Measurements from ENCODE around the gene ATXN1. TPM values are rescaled to one million over a fixed set of nuclear protein-coding genes. Genes with fewer than 3 reads are reported as not detected.

ATXN1 gene
- total and polyA plus RNA-seq, 2 of the 8 experiments (the other 6 are each of a cell fraction or from before 2014, with no cell fraction given): 1.6 to 4.0 TPM

DNA sequence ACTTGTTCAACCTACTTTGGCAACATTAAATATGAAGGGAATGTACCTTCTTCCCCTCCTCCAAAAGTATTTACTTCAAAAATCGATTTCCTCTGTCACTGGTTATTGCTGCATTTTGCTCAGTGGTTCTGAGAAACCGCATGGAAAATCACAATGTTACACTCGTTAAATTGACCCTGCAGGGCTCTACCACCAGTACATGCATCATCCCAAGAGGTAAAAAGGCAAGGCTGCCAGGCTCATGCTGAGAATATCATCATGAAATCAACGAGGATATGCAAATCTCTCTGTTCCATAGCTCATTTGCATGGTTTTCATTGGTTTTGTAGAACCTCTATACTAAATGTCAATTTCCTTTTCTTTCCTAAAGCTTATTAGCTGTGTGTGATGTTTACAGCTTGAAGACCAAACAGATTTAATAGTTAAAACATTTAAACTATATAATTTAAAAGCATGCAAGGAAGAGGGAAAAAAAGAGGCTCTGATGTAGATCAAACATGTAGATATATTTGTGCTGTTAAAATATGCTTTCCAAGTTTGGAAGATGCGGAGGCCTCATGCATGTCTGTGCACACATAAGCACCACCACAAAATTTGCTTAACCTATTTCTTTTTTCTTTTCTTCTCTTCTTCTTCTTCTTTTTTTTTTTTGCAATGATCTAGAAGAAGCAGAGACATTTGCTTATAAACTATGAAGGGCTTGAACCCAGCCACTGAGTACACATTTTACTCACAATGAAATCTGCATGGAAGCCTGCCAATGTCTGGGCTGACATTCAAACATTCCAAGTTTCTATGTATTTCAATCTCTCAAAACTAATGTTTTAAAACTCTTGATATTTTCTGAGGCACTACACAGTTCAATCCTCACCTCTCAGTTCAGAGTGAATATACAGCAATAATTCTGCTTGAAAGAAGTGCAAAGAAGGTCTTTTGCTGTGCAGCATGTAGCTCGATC, 328.9 kb downstream of the ATXN1 start:
- no peak overlapping the region for H3K23ac ChIP-seq (ENCODE audit: insufficient read length)
- ChIA-PET POLR2A (ENCODE audit: partially characterized antibody) (interaction anchor here (1.1 kb wide), 1 partner anchor 8 kb away, joined by 3 read pairs; no protein-coding TSS in a partner anchor), CTCF (ENCODE audit: partially characterized antibody) (interaction anchor here (0.6 kb wide), 1 partner anchor 19 kb away, joined by 3 read pairs; no protein-coding TSS in a partner anchor)
- H3K79me1 ChIP-seq (ENCODE audit: low read depth, low read length): no peaks in the 10 kb centered on the region
- no peak overlapping the region for H2BK20ac ChIP-seq (ENCODE audit: low read length)
- H2BK12ac ChIP-seq (ENCODE audit: low read depth, low read length): no peak overlapping the region
- H2AFZ ChIP-seq (ENCODE audit: low read length): no peak overlapping the region
- H4K5ac ChIP-seq (ENCODE audit: insufficient read length, low read depth, low read length): no peak overlapping the region
- no peak overlapping the region for H2AK5ac ChIP-seq (ENCODE audit: low read depth, low read length)
- FAIRE-seq: no peak
- no peak overlapping the region for H2BK120ac ChIP-seq (replicated peaks; ENCODE audit: low read depth, low read length)
- H3K4me1 ChIP-seq (replicated peaks in 1 of 4; ENCODE audit: control insufficient read depth in 3 of 4, insufficient read depth in 4 of 4, low read length in 3 of 4): no peaks in the 10 kb centered on the region
- no peaks in the 10 kb centered on the region for H3K27me3 ChIP-seq (replicated peaks in 1 of 4; ENCODE audit: control insufficient read depth in 3 of 4, extremely low read depth in 1 of 4, insufficient read depth in 3 of 4, low read length in 3 of 4)
- no peak overlapping the region for H2BK5ac ChIP-seq (ENCODE audit: low read depth, low read length)
- TF ChIP-seq CTBP2 (IDR thresholded peaks at IDR 0.05; ENCODE audit: borderline replicate concordance, insufficient read depth, insufficient read length, low read length) (no peak), KDM5A (IDR thresholded peaks at IDR 0.05; ENCODE audit: low read length) (no peak), CHD1 (IDR thresholded peaks at IDR 0.05; ENCODE audit: low read depth, low read length) (no peak), SAP30 (IDR thresholded peaks at IDR 0.05; ENCODE audit: insufficient read depth, insufficient replicate concordance, low read length) (no peak), ZNF274 (IDR thresholded peaks at IDR 0.05; ENCODE audit: borderline replicate concordance, extremely low read depth, low read length) (no peak), BACH1 (IDR thresholded peaks at IDR 0.05; ENCODE audit: low read length) (no peak)
- TF ChIP-seq, protein P1, sequence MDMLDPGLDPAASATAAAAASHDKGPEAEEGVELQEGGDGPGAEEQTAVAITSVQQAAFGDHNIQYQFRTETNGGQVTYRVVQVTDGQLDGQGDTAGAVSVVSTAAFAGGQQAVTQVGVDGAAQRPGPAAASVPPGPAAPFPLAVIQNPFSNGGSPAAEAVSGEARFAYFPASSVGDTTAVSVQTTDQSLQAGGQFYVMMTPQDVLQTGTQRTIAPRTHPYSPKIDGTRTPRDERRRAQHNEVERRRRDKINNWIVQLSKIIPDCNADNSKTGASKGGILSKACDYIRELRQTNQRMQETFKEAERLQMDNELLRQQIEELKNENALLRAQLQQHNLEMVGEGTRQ (IDR thresholded peaks at IDR 0.05; ENCODE audit: low read length): no peak
- H3K79me2 ChIP-seq (ENCODE audit: control insufficient read depth in 1 of 2, insufficient read depth in 2 of 2, low read length in 2 of 2): no peaks in the 10 kb centered on the region
- 83% methylated on average over 6 of the region's 6 CpGs; no CpG with 5 or more reads in 1 of the 2 experiments for whole genome bisulfite sequencing, 2 experiments (ENCODE audit: extremely low coverage in 1 of 2, insufficient coverage in 1 of 2, insufficient read length in 1 of 2, insufficient replicate concordance in 2 of 2, low coverage in 1 of 2, low lambda C conversion rate in 2 of 2, missing lambda C conversion rate in 1 of 2)
- H3K27ac ChIP-seq (ENCODE audit: low read depth, low read length): no peak overlapping the region
- H3K23me2 ChIP-seq (ENCODE audit: low read depth, low read length): no peaks in the 10 kb centered on the region
- no peak for DNase-seq (ENCODE audit: low read depth in 1 of 2, low spot score in 2 of 2)
- H3K4ac ChIP-seq (replicated peaks; ENCODE audit: insufficient read length, low read depth, low read length): no peak overlapping the region
- no peak overlapping the region for H4K91ac ChIP-seq (replicated peaks; ENCODE audit: insufficient read length, low read length)
- no peaks in the 10 kb centered on the region for H4K20me1 ChIP-seq (replicated peaks in 1 of 2; ENCODE audit: control insufficient read depth in 1 of 2, insufficient read depth in 2 of 2, low read length in 2 of 2)
- no peak overlapping the region for H3K4me3 ChIP-seq (ENCODE audit: extremely low read depth in 1 of 4, insufficient read depth in 2 of 4, low read depth in 3 of 4, low read length in 4 of 4)
- H3K14ac ChIP-seq (ENCODE audit: insufficient read length): no peak overlapping the region
- no peak overlapping the region for H4K8ac ChIP-seq (ENCODE audit: extremely low read depth, insufficient read depth, low read length)
- H3K9me3 ChIP-seq (ENCODE audit: insufficient read depth in 2 of 2, low read depth in 1 of 2, low read length in 1 of 2): no peaks in the 10 kb centered on the region
- no peak overlapping the region for H2BK15ac ChIP-seq (ENCODE audit: low read length)
- H3K56ac ChIP-seq (replicated peaks; ENCODE audit: insufficient read length, low read depth, low read length): no peak overlapping the region
- H3K9ac ChIP-seq (replicated peaks in 1 of 4; ENCODE audit: extremely low read depth in 1 of 4, low read depth in 3 of 4, low read length in 3 of 4): no peak overlapping the region
- H3K4me2 ChIP-seq (ENCODE audit: insufficient read depth in 1 of 2, low read depth in 2 of 2, low read length in 2 of 2): no peak overlapping the region
- no peaks in the 10 kb centered on the region; a peak in 1 of 8 replicates for H3K36me3 ChIP-seq (ENCODE audit: control insufficient read depth in 2 of 4, insufficient read depth in 4 of 4, low read length in 3 of 4)
- H3K18ac ChIP-seq (ENCODE audit: extremely low read depth, low read length): no peak overlapping the region
